ENCODE results near the gene SLC35B2. TPM values are rescaled to one million over a fixed set of nuclear protein-coding genes. Genes with fewer than 3 reads are reported as not detected.

SLC35B2 gene
- total RNA-seq, 1 donor from 2014 or later = 52.9 TPM

GRCh38 chr6:44258325-44258863, 1.1 kb upstream of the SLC35B2 start:
- Histone ChIP-seq H3K4me3 (ENCODE audit: low read depth, low read length) (no peak overlapping the region), H3K36me3 (ENCODE audit: control insufficient read depth, insufficient read depth, low read length) (peaks cover 24% of the 10 kb centered on the region)

GRCh38 chr6:44257753-44258324, 511 bp upstream of the SLC35B2 start:
- Histone ChIP-seq H3K4me3 (ENCODE audit: low read depth, low read length) (peak overlapping the region; percentile 77), H3K36me3 (ENCODE audit: control insufficient read depth, insufficient read depth, low read length) (peaks cover 25% of the 10 kb centered on the region), H3K27me3 (ENCODE audit: control insufficient read depth, insufficient read depth, low read length) (no peaks in the 10 kb centered on the region)
- FAIRE-seq (no peak), DNase-seq (ENCODE audit: low read depth) (no peak)
- no peak for TF ChIP-seq CTCF (IDR thresholded peaks at IDR 0.05; ENCODE audit: insufficient read depth, low read length, severe bottlenecking)

More at GRCh38 chr6:44258325-44258863, 1.1 kb upstream of the SLC35B2 start:
- FAIRE-seq = no peak
- TF ChIP-seq CTCF (IDR thresholded peaks at IDR 0.05; ENCODE audit: insufficient read depth, low read length, severe bottlenecking) = no peak
- DNase-seq (ENCODE audit: low read depth) = no peak
- H3K27me3 ChIP-seq (ENCODE audit: control insufficient read depth, insufficient read depth, low read length) = no peaks in the 10 kb centered on the region

- DNase-seq (ENCODE audit: low read depth) = no peak
Measured at GRCh38 chr6:44256775-44257024, 628 bp downstream of the SLC35B2 start.

GRCh38 chr6:44255871-44256774, 1.2 kb downstream of the SLC35B2 start:
- peaks cover 28% of the 10 kb centered on the region for H3K36me3 ChIP-seq (ENCODE audit: control insufficient read depth, insufficient read depth, low read length)
- no peaks in the 10 kb centered on the region for H3K27me3 ChIP-seq (ENCODE audit: control insufficient read depth, insufficient read depth, low read length)
- no peak for TF ChIP-seq CTCF (IDR thresholded peaks at IDR 0.05; ENCODE audit: insufficient read depth, low read length, severe bottlenecking)
- H3K4me3 ChIP-seq (ENCODE audit: low read depth, low read length) = peak overlapping the region; percentile 77
- FAIRE-seq (no peak), DNase-seq (ENCODE audit: low read depth) (no peak)

More at GRCh38 chr6:44256775-44257024, 628 bp downstream of the SLC35B2 start:
- FAIRE-seq = no peak
- peaks cover 28% of the 10 kb centered on the region for H3K36me3 ChIP-seq (ENCODE audit: control insufficient read depth, insufficient read depth, low read length)
- H3K27me3 ChIP-seq (ENCODE audit: control insufficient read depth, insufficient read depth, low read length) = no peaks in the 10 kb centered on the region
- TF ChIP-seq CTCF (IDR thresholded peaks at IDR 0.05; ENCODE audit: insufficient read depth, low read length, severe bottlenecking) = no peak
- peak overlapping the region; percentile 77 for H3K4me3 ChIP-seq (ENCODE audit: low read depth, low read length)

- FAIRE-seq (no peak), DNase-seq (ENCODE audit: low read depth) (no peak)
- H3K4me3 ChIP-seq (ENCODE audit: low read depth, low read length) = no peak overlapping the region
- TF ChIP-seq CTCF (IDR thresholded peaks at IDR 0.05; ENCODE audit: insufficient read depth, low read length, severe bottlenecking) = no peak
- peaks cover 32% of the 10 kb centered on the region for H3K36me3 ChIP-seq (ENCODE audit: control insufficient read depth, insufficient read depth, low read length)
- no peaks in the 10 kb centered on the region for H3K27me3 ChIP-seq (ENCODE audit: control insufficient read depth, insufficient read depth, low read length)
Measured at GRCh38 chr6:44255105-44255808, 2.1 kb downstream of the SLC35B2 start.

All from bronchial epithelial cell (primary cell).